B cell (primary cell): ENCODE data around the gene MOCS2. TPM values are rescaled to one million over a fixed set of nuclear protein-coding genes. Genes with fewer than 3 reads are reported as not detected.

ENCODE experiments used
- ATAC-seq: fragments of 200-7000 bp; cut with Tn5 transposase; one replicate; pipeline ENCODE4 v1.10.0; 2021; ENCODE audit warnings: low read depth, mild to moderate bottlenecking, moderate number of reproducible peaks, moderate library complexity
- CTCF ChIA-PET: fragments of 350-600 bp; sonication (Branson Sonifier 250); formaldehyde crosslinking; loops from one replicate; lab custom pipeline; 2021; ENCODE audit warnings: antibody characterized with exemption, inconsistent platforms; lab: Charles Lee
- POLR2A ChIA-PET: fragments of 350-600 bp; sonication (Branson Sonifier 250); formaldehyde crosslinking; loops from one replicate; lab custom pipeline; 2021; ENCODE audit warnings: antibody characterized with exemption; lab: Charles Lee
- DNase-seq: peaks from one replicate; pipeline ENCODE4 v3.0.0; 2013
- H2AFZ ChIP-seq: 2 replicates; pipeline ENCODE4 v1.6.1; 2012; ENCODE audit warnings: mild to moderate bottlenecking, low read depth, low read length; ENCODE audit not compliant: insufficient read depth, poor library complexity, severe bottlenecking
- H3K27ac ChIP-seq, 2 donors: 1 replicate in 1 of 2; 2 replicates in 1 of 2; pipeline ENCODE4 v1.5.1; 2012 to 2013; ENCODE audit warnings: low read length in 2 of 2, mild to moderate bottlenecking in 2 of 2, moderate library complexity in 1 of 2
- H3K27me3 ChIP-seq, 4 experiments: fragments of 200-600 bp in 1 of 4; sonication (generic) in 1 of 4; replicated peaks in 1 of 4; 1 replicate in 2 of 4; 2 replicates in 2 of 4; pipeline versions ENCODE4 v1.6.1 to v1.7.0; 2013 to 2016; ENCODE audit warnings: low read length in 3 of 4, mild to moderate bottlenecking in 2 of 4, mixed read lengths in 1 of 4, moderate library complexity in 1 of 4; ENCODE audit not compliant: insufficient read depth in 4 of 4, control insufficient read depth in 3 of 4; ENCODE audit errors: control extremely low read depth in 1 of 4
- H3K36me3 ChIP-seq, 2 experiments: replicated peaks in 1 of 2; 1 replicate in 1 of 2; 2 replicates in 1 of 2; pipeline versions ENCODE4 v1.6.1 to v1.7.1; 2013; ENCODE audit warnings: low read length in 1 of 2; ENCODE audit not compliant: insufficient read depth in 2 of 2, control insufficient read depth in 1 of 2; ENCODE audit errors: control extremely low read depth in 1 of 2, extremely low read depth in 1 of 2
- H3K4me1 ChIP-seq, 2 donors: fragments of 200-600 bp in 1 of 2; sonication (generic) in 1 of 2; 1 replicate in 1 of 2; 2 replicates in 1 of 2; pipeline versions ENCODE4 v1.5.1 to v1.6.1; 2013 to 2017; ENCODE audit warnings: low read length in 2 of 2; ENCODE audit not compliant: control insufficient read depth in 2 of 2, insufficient read depth in 2 of 2
- H3K4me2 ChIP-seq: replicated peaks from 2 replicates; pipeline ENCODE3; 2012; ENCODE audit warnings: mild to moderate bottlenecking, low read depth, low read length; ENCODE audit not compliant: poor library complexity, severe bottlenecking
- H3K4me3 ChIP-seq, 5 experiments: fragments of 200-600 bp in 1 of 5; sonication (generic) in 1 of 5; 1 replicate in 3 of 5; 2 replicates in 2 of 5; pipeline versions ENCODE4 v1.5.1 to v1.7.0; 2011 to 2016; ENCODE audit warnings: low read length in 4 of 5, mild to moderate bottlenecking in 4 of 5, low read depth in 2 of 5, control low read depth in 1 of 5, moderate library complexity in 1 of 5; ENCODE audit not compliant: insufficient read depth in 1 of 5; ENCODE audit errors: control extremely low read depth in 1 of 5, extremely low read depth in 1 of 5
- H3K79me2 ChIP-seq: fragments of 200-600 bp; sonication (generic); one replicate; pipeline ENCODE4 v1.6.0; 2016; ENCODE audit warnings: low read length; ENCODE audit not compliant: control insufficient read depth, insufficient read depth
- H3K9ac ChIP-seq: fragments of 200-600 bp; sonication (generic); 2 replicates; pipeline ENCODE4 v1.6.1; 2017; ENCODE audit warnings: mild to moderate bottlenecking, low read length, moderate library complexity
- H3K9me3 ChIP-seq, 3 donors: one replicate each; pipeline versions ENCODE4 v1.6.1 to v1.7.1; 2013; ENCODE audit warnings: low read length in 2 of 3; ENCODE audit not compliant: control insufficient read depth in 2 of 3, insufficient read depth in 1 of 3; ENCODE audit errors: control extremely low read depth in 1 of 3
- H4K20me1 ChIP-seq: 2 replicates; pipeline ENCODE4 v1.6.0; 2012; ENCODE audit warnings: mild to moderate bottlenecking, low read length; ENCODE audit not compliant: insufficient read depth, control insufficient read depth, poor library complexity, severe bottlenecking
- H3K27ac Mint-ChIP-seq: one replicate; pipeline ENCODE4 v1.8.0; 2021; ENCODE audit warnings: mixed read lengths
- H3K27me3 Mint-ChIP-seq: one replicate; pipeline ENCODE4 v1.8.0; 2021; ENCODE audit warnings: mixed read lengths
- H3K4me1 Mint-ChIP-seq: one replicate; pipeline ENCODE4 v1.8.0; 2021; ENCODE audit warnings: mixed read lengths
- H3K4me3 Mint-ChIP-seq: one replicate; pipeline ENCODE4 v1.8.0; 2021; ENCODE audit warnings: mixed read lengths
- H3K9me3 Mint-ChIP-seq: one replicate; pipeline ENCODE4 v1.8.0; 2022; ENCODE audit warnings: mixed read lengths; ENCODE audit not compliant: insufficient read depth
- CTCF ChIP-seq: fragments of 200-600 bp; IDR thresholded peaks from one replicate; pipeline ENCODE4 v1.8.0; 2022; ENCODE audit warnings: antibody characterized with exemption, mild to moderate bottlenecking
- EZH2 ChIP-seq: IDR thresholded peaks from 2 replicates; pipeline ENCODE4 v1.6.1; 2012; ENCODE audit warnings: borderline replicate concordance, low read depth, mild to moderate bottlenecking, moderate library complexity, low read length; ENCODE audit not compliant: insufficient read depth, poor library complexity, severe bottlenecking
- WGBS: methylation state at CpG from one replicate; pipeline ENCODE4 v1.1.5; 2013; ENCODE audit warnings: missing lambda C conversion rate; ENCODE audit not compliant: insufficient coverage; 5-methylcytosine and 5-hydroxymethylcytosine counted together
- intact Hi-C: fragments of 100-400 bp; cut with micrococcal nuclease; formaldehyde crosslinking; loops from one replicate; pipeline ENCODE4 v1.10.0; 2022
- polyA plus RNA-seq: library from polyadenylated mRNA; depleted of rRNA; stranded (reverse); fragments of >200 nt; gene quantifications from 2 replicates; pipeline ENCODE4 v1.2.3, GENCODE V29; 2012
- total RNA-seq, 2 donors: library from RNA; stranded (reverse); fragments of 120-200 nt in 1 of 2; gene quantifications; 1 replicate in 1 of 2; 2 replicates in 1 of 2; pipeline versions ENCODE4 v1.2.3 to v1.2.4, GENCODE V29; 2013 to 2022

MOCS2 gene
- total and polyA plus RNA-seq, 2 donors (not counting 1 experiment from before 2014, with no cell fraction given), result 7.5 to 15.3 TPM

DNA sequence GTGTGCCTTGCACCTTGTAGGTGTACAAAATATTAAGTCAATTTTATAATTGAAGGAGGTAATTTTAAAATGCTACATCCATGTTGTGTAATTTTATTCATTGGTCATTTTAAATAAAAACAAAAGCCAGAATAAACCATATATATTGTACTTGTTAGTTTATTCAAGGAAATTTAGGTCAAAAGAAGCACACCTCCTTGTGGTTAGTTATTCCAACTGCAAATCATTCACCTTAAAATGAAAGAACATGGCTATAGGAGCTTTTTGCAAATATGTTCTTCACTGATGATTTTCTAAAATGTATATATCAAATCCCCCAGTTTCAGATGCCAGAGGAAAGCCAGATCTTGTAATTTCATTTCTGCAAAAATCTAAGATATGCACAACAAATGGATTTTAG lies 5.4 kb upstream of the MOCS2 start:
- H3K36me3 ChIP-seq, result no peaks in the 10 kb centered on the region
- ChIA-PET POLR2A (no interaction called here), CTCF (interaction anchor here (1.2 kb wide), 2 partner anchors 9 to 19 kb away, joined by 4 read pairs; no protein-coding TSS in a partner anchor)
- Mint-ChIP-seq H3K27me3 (no peaks in the 10 kb centered on the region), H3K4me1 (peaks cover 9% of the 10 kb centered on the region), H3K4me3 (no peak overlapping the region), H3K27ac (no peak overlapping the region), H3K9me3 (no peaks in the 10 kb centered on the region)
- H3K4me1 ChIP-seq, result peaks cover 6 to 7% of the 10 kb centered on the region in 2 donors
- H2AFZ ChIP-seq, result no peak overlapping the region
- H3K79me2 ChIP-seq, result no peaks in the 10 kb centered on the region
- no peak overlapping the region for H3K4me2 ChIP-seq
- intact Hi-C loops, result loop anchor here (5.0 kb wide), 1 partner anchor 447 kb away; the partner anchor contains the start of gene NDUFS4
- TF ChIP-seq EZH2 (no peak), CTCF (no peak)
- ATAC-seq (no peak), DNase-seq (no peak)
- no peak overlapping the region for H3K4me3 ChIP-seq
- no peaks in the 10 kb centered on the region for H3K27me3 ChIP-seq
- no peaks in the 10 kb centered on the region for H3K9me3 ChIP-seq
- H3K27ac ChIP-seq, result no peak overlapping the region
- H4K20me1 ChIP-seq, result no peaks in the 10 kb centered on the region
- no peak overlapping the region for H3K9ac ChIP-seq

DNA sequence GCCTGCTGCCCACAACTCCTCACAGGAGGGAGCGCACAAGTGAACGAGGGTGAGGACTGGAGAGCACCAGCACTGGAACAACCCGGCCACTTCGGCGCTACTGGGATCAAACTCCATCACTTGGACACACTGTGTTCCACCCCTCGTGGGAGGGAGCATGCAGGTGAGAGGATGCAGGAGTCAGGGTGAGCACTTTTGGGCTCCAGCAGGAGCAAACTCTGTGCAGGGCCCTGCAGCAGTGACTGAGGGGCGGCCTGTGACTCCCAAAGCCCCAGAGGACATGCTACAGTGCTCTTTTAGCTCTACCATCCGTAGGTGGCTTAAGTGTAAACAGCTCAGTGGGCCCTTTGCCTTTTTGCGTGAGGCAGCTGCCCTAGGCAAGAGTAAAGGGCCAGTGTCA lies 4.4 kb upstream of the MOCS2 start:
- Mint-ChIP-seq H3K27ac (no peak overlapping the region), H3K4me1 (peaks cover 17% of the 10 kb centered on the region), H3K27me3 (no peaks in the 10 kb centered on the region), H3K4me3 (no peak overlapping the region), H3K9me3 (no peaks in the 10 kb centered on the region)
- ATAC-seq (no peak), DNase-seq (no peak)
- no peaks in the 10 kb centered on the region for H3K36me3 ChIP-seq
- TF ChIP-seq CTCF (no peak), EZH2 (no peak)
- H3K27ac ChIP-seq, result no peak overlapping the region
- ChIA-PET POLR2A (no interaction called here), CTCF (no interaction called here)
- H3K9ac ChIP-seq, result no peak overlapping the region
- no peak overlapping the region for H3K4me3 ChIP-seq
- H3K79me2 ChIP-seq, result peaks cover 4% of the 10 kb centered on the region
- H2AFZ ChIP-seq, result no peak overlapping the region
- no peaks in the 10 kb centered on the region for H4K20me1 ChIP-seq
- no peak overlapping the region for H3K4me2 ChIP-seq
- H3K9me3 ChIP-seq, result no peaks in the 10 kb centered on the region
- 92% methylated on average over 8 of the region's 9 CpGs for WGBS
- no peaks in the 10 kb centered on the region for H3K27me3 ChIP-seq
- intact Hi-C loops, result loop anchor here (5.0 kb wide), 1 partner anchor 448 kb away; the partner anchor contains the start of gene NDUFS4
- H3K4me1 ChIP-seq, result peaks cover 7 to 9% of the 10 kb centered on the region in 2 donors
